Stimulated activated CD4-positive, alpha-beta T cell treated with anti-CD3 and anti-CD28 coated beads, Interleukin-1b, Interleukin-23, amount 100 ng/mL, for 1 hour (primary cell): Measurements from ENCODE around the gene MPC2.
"Not testable (repeated sequence)": the region's sequence is repeated elsewhere in the genome, so short reads cannot be mapped to it uniquely, and the experiment has no call there.

ENCODE experiments used
- DNase-seq, 2 donors: peaks; one replicate each; pipeline ENCODE4 v3.0.0-alpha.2; 2020; ENCODE audit warnings: low read depth in 2 of 2

Gene MPC2

DNA sequence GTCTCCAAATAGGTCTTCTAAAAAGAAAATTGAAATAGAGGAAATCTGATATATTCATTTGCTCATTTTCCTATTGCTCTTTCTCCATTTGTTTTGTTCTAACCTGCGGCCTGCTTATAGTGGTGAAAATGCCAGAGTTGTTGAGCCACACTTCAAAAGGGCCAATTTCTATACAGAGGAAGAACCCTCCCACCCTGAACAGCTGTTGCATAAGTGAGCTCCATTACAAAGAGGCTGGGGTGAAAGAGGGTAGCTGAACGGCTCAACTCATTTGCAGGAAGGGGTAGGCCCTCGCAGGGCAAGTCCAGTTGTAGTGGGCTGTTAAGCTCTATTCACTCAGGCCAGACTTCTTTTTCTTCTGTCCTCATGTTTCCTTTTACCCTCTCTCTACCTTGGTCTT, 31.7 kb downstream of the MPC2 start:
- no peak for DNase-seq

DNA sequence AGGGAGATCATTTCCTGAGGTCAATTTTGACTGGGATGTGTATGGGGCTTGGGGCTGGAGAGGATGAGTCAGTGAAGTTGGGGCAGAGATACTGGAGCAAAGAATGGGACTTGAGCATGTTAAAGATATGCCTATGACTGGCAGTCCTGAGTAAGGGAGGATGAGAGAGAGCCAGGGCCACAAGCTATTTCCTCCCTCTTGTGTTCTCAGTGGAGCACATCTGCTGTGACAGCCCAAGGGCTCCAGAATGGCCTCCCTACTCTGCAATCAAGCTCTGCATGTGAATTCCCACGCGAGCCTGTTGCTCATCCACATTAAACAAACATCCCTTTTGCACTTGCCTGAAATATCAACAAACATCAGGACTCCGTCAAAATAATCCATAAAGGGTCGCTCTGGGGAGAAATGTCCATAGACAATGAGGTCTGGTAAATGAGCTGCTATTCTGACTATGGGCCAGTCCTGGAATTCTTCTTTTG, 32.2 kb downstream of the MPC2 start:
- DNase-seq = no peak

DNA sequence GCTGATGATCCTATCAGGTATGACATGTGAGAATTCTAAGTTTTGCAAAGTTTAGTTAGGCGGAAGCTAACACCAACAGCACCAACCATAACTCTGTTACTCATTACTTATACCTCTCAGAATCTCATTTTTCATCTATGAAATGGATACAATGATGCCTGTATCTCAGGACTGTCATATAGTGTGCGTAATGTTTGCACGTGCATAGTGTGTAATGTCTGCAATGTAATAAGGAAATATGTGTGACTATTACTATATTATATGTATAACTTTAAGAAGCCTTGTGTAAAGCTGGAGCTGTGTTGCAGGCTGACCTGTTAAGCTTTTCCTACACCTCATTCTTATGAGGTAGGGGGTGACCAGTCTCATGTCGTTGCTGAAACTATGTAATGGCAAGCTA, 36.0 kb downstream of the MPC2 start:
- DNase-seq = no peak

DNA sequence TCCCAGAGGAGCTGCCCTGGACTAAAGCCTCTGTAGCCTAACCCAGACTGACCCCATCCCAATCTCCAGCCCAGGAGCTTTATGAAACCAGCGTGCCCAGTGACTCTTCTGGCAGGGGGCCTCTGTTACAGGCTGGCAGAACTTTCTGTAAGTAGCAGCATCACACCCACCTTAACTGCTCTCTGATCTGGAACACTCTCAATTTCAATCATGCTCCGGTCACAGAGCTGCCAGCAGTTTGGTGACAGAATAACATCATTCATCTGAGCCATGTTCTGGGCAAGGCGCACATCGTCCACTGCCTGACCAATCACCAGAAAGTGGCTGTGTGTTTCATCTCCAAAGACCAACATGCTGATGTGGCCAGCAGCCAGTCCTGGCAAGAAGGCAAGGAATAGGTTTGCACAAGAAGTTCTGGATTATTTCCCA, 37.6 kb downstream of the MPC2 start:
- DNase-seq = no peak

DNA sequence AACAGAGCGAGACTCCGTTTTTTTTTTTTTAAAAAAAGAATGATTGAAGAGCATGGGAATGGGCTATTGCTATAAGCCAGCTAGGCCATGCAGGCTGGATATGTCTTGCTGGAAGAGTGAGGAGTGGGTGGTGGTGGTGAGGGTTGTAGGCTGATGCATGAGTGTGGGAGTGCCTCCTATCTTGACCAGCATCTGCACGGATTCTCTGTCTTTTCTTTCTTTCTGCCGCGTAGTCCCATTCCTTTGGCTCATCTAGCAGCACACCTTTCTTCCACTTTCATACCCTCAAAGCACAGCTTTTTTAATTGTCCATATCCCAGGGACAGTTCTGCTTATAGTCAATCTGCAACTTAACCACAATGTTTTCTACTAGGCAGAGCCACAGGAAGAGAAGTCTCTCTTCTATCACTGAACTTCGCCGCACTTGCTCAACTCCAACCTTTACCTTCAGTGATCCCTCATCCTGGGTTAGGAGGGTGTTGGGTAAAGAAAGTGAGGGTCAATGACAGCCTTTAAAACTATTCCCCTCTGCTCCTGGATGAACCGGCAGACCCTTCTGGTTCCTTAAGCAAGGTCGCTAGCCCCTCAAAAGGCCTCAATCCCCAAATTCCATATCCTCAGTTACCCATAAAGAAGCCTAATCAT, 38.2 kb downstream of the MPC2 start:
- no peak for DNase-seq

DNA sequence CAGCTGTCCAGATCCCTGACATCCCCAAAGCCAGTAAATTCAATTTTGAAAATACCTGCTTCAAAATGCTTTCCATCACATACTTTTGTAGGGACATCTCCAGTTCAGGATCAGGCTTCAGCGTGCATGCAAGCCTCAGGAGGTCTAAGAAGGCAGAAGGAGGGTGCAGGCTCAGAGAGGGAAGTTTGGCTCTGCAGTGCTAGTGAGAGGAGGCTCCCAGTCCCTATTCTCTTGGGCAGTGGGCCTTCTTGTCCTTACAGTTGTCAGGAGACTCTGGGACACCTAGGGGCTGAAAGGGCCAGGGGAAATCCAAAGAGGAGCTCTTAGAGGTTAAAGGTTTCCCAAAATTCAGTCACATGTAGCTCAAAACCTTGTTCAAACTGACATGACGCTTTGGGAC, 43.1 kb downstream of the MPC2 start:
- DNase-seq = no peak

DNA sequence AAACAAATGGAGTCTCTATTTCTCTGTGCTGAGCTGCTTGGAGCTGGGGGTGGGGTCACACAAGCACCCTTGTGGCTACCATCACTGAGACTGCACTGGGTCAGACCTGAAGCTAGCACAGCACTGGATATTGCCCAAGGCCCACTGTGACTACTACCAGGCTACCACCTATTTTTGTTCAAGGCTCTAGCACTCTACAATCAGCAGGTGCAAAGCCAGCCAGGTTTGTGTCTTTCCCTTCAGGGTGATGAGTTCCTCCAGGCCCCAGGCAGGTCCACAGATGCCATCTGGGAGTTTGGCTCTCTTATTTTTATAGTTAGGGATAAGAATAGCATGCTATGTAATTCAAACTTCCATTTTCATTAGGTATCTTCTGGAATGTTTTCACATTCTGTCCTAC, 46.5 kb downstream of the MPC2 start:
- DNase-seq = no peak

DNA sequence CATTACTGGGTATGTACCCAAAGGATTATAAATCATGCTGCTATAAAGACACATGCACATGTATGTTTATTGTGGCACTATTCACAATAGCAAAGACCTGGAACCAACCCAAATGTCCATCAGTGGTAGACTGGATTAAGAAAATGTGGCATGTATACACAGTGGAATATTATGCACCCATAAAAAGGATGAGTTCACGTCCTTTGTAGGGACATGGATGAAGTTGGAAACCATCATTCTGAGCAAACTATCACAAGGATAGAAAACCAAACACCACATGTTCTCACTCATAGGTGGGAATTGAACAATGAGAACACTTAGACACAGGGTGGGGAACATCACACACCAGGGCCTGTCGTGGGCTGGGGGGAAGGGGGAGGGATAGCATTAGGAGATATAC, 49.7 kb downstream of the MPC2 start:
- not testable (repeated sequence) for DNase-seq

DNA sequence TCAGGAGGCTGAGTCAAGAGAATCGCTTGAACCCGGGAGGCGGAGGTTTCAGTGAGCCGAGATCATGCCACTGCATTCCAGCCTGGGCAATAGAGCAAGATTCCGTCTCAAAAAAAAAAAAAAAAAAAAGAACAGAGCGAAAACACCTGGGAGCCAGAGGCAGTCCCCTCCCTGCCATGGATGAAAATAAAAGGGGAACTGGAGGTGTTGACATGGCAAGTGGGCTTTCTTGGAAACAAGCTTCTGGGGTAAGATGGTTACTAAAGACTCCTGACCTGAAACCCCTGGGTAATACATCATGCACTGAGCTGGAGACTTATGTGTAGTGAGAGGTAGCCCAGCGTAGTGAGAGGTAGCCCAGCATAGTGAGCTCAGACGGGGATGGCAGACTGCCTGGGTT, 54.5 kb downstream of the MPC2 start:
- DNase-seq = no peak

DNA sequence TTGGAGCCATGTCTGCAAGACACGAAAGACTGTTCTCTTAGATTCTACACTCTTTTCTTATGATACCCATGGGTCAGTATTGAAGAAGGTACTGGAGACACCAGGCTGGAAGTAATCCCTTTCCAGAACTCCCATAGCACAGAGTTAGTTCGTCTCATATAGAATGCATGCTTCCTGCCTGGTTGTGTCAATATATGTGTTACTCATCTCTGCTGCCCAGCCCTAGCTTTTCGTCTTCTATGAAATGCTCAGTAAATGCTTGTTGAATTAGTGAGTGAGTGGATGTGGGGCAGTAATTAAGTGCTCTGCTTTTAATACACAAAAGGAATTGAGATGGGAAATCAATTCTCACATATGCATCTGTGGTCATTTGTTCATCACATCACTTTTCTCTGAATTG, 55.1 kb downstream of the MPC2 start:
- DNase-seq = no peak

DNA sequence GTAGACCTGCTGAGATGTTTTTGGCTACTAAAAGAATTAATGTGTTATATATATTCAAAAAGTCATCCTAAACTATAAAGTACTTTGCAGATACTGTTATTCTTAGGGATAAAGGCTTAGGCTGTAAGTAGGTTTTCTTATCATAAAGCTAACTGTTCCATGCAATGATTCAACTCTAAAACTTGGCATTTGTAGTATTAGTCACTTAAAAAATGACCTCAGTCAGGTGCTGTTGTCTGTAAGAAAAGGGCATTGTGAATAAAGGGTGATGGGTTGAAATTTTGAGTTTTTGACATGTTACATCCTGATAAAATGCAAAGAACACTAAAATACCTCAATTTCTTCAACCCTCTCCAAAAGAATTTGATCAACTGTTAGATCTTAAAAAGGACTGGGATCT, 55.8 kb downstream of the MPC2 start:
- DNase-seq = no peak

DNA sequence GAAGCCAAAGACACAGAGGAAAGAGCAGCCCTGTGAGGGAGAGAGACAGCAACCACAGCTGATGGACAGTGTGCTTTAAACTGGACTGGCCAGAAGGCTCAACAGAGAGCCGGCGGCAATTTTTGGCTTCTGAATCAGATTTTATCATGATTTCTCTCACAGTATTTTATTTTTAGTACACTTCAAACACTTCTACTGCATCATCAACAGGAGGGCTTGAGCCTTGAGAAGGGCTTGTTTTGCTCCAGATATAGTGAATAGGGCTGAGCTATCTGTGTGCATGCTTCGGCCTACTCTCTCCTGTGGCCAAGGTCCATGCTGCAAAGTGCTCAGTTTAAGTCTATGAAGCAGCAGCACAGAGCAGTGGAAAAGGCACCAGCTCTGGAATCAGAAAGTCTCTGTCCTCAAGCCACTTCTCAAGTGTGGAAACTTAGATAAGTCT, 56.3 kb downstream of the MPC2 start:
- DNase-seq = no peak

DNA sequence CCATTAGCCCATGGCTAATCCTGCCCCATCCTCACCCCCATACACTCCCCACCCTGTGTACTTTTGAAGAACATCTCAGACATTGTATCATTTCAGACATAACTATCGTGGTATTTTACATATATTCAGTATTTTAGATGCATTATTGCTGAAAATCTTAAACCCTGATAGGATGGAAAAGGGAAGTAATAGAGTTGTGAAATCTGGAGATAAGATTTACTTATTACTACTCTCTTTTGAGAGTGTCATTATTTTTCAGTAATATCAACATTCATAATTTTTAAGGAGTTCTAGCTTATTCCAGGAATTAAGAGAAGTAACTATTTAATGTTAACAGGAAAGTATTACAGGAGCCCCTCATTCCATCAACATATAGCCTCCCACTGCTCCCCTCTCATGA, 57.4 kb downstream of the MPC2 start:
- DNase-seq = no peak

DNA sequence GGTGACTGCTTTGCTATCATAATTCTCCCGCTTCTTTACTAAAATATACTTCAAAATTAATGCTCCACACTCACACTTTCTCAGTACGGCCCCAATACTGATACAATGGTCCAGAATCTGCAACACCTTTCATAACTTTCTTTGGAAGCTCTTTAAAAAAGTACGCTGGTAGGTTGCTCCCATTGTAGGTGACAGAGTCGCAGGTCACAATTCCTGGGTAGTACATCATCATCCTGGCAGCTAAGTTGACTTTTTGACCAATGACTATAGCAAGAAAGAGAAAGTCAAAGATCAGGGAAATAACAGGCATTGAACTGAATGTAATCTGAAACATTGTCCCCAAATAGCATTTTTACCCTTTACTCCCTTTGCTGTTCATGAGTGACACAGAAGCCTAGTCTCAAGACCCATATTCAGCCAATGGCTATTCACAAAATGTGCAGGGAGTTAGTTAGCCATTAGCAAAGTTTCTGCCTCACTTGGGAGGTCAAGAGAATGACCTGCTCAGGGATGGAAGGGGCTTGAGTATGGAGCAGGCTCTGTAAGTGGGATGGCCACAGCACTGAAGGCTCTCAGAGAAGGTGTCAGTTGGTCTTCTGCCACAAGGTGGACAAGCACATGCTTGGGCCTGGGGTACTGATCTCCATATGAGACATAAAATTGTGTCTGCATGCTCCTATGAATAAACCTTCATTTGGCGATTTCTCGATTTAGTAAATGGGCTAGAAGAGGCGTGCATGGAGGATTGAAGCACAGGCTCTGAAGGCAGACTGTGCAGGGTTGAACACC, 58.3 kb downstream of the MPC2 start:
- DNase-seq = no peak

DNA sequence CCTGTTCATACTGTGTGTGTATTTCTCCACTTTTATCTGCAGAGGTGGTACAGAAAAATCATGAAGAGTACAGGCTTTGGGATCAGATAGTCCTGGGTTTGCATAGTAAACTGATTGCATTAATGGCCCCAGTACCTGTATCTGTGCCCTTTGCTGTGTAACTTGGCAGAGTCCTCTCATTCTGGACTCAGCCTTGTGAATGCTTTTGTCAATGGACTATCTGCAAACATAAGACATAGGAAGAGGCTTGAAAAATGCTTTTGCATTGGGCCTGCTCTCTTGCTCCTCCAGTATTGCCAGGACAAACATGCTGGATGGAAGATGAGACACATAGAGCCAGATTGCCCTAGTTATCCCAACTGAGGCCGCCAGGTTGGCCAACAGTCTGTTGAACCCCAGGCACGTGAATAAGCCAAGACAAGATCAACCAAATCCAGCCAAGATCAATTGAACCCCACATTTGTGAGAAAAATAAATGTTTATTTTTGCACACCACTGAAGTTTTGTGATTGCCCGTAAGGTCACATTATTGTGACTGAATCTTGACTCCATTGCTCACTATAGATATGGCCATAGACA, 60.2 kb downstream of the MPC2 start:
- no peak for DNase-seq

DNA sequence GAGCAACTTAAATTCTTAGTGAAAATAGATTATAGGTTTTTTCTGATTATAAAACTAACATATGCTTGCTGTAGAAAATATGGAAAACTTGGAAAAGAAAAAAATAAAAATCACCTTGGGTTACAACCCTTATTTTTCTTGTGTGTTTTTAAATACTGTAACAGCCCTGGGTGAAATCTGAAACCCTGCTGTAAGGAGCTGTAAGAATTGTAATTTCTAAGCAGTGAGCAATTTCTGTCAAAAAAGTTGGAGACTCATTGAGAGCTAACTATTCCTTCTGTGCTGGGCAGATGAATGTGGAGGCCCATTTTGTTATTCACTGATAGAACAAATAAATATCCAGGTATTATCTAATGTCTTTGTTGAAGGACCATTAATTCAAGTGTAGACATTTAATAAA, 65.5 kb downstream of the MPC2 start:
- DNase-seq = no peak

DNA sequence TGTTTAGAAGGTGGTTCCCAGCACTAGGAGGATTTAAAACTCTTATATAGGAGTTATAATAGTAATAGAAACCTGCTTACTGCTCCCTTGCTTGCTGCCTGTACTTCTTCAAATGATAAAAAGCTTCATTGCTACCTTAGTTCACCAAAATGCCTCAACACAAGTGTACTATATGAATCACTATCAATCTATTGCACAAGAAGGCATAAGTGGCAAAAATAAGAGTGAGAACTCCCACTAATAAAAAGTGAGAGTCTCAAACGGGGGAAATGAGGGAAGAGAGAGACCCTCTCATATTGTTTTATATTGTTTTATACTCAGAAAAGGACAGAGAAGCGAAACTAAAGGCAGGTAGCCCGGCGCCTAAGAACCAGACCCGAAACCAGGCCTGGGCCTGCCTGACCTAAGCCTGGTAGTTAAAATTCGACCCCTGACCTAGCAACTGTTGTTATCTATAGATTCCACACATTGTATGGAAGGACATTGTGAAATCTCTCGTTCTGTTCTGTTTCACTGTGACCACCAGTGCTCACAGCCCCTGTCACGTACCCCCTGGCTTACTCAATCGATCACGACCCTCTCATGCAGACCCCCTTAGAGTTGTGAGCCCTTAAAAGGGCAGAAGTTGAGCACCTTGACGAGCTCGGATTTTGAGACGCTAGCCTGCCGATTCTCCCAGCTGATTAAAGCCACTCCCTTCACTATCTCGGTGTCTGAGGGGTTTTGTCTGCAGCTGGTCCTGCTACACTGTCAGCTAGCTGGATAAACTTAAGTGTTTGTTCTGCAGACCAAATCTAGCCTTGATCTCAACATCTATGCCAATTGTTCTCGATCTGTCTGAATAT, 67.5 kb downstream of the MPC2 start:
- not testable (repeated sequence) for DNase-seq

DNA sequence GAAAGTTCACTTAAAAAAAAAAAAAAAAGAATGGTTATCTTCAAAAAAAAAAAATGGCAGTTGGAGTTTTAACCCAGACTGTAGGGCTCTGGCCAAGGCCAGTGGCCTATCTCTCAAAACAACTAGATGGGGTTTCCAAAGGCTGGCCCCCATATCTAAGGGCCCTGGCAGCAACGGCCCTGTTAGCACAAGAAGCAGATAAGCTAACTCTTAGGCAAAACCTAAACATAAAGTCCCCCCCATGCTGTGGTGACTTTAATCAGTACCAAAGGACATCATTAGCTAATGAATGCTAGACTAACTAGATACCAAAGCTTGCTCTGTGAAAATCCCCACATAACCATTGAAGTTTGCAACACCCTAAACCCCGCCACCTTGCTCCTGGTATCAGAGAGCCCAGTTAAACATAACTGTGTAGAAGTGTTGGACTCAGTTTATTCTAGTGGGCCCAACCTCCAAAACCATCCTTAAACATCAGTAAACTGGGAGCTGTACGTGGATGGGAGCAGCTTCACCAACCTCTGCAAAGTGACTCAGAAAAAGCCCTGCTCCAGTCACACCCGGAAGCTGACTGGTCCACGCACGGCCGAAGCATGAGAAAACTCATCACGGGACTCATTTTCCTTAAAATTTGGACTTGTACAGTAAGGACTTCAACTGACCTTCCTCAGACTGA, 70.0 kb downstream of the MPC2 start:
- DNase-seq = not testable (repeated sequence)
